ENCODE results near the gene ABCA7. TPM values are rescaled to one million over a fixed set of nuclear protein-coding genes. Genes with fewer than 3 reads are reported as not detected.
A peak's percentile ranks its signal among the peaks of the same experiment; 100 is the strongest.

The ABCA7 gene
- total RNA-seq, 1 donor from 2014 or later, result 51.0 TPM

DNA sequence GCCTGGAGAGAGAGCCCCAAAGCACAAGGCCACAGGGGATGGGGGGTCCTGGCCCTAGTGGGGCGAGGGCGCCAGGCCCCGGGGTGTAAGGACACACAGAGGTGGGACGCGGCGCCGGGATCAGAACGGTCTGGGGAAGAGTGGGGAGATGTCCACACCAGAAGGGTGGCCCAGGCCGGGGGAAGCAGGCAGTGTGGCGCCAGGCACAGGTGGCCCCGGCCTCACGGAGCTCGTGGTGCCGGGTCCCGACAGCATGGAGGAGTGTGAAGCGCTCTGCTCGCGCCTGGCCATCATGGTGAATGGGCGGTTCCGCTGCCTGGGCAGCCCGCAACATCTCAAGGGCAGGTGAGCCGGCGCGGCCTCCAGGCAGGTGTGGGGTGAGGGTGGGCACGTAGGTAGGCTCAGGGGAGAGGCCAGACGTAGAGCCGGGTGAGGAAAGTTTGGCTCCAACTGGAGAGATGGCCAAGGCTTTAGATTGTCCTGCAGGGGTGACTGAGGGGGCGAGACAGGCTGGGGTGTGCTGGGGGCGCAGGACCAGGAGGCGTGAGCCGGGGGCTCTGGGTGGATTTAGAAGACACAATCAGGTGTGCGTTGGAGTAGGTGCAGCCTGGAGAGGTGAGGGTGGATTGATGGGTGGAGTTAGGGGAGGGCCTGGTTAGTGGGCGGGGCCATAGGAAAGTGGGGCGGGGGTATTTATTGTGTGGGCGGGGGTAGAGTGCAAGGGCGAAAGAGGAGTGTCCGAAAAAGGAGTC lies 24.2 kb downstream of the ABCA7 start:
- no peak for DNase-seq
- Histone ChIP-seq H3K4me1 (peaks cover 40% of the 10 kb centered on the region), H3K27ac (peak overlapping the region; percentile 79), H3K4me3 (no peak overlapping the region), H3K36me3 (no peaks in the 10 kb centered on the region), H3K27me3 (no peaks in the 10 kb centered on the region), H3K9me3 (no peaks in the 10 kb centered on the region)
- peak; percentile 6 for ATAC-seq
- intact Hi-C loops (cut with DNase I), result no loop called here
- TF ChIP-seq, protein P1, sequence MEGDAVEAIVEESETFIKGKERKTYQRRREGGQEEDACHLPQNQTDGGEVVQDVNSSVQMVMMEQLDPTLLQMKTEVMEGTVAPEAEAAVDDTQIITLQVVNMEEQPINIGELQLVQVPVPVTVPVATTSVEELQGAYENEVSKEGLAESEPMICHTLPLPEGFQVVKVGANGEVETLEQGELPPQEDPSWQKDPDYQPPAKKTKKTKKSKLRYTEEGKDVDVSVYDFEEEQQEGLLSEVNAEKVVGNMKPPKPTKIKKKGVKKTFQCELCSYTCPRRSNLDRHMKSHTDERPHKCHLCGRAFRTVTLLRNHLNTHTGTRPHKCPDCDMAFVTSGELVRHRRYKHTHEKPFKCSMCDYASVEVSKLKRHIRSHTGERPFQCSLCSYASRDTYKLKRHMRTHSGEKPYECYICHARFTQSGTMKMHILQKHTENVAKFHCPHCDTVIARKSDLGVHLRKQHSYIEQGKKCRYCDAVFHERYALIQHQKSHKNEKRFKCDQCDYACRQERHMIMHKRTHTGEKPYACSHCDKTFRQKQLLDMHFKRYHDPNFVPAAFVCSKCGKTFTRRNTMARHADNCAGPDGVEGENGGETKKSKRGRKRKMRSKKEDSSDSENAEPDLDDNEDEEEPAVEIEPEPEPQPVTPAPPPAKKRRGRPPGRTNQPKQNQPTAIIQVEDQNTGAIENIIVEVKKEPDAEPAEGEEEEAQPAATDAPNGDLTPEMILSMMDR (IDR thresholded peaks at IDR 0.05), result no peak

DNA sequence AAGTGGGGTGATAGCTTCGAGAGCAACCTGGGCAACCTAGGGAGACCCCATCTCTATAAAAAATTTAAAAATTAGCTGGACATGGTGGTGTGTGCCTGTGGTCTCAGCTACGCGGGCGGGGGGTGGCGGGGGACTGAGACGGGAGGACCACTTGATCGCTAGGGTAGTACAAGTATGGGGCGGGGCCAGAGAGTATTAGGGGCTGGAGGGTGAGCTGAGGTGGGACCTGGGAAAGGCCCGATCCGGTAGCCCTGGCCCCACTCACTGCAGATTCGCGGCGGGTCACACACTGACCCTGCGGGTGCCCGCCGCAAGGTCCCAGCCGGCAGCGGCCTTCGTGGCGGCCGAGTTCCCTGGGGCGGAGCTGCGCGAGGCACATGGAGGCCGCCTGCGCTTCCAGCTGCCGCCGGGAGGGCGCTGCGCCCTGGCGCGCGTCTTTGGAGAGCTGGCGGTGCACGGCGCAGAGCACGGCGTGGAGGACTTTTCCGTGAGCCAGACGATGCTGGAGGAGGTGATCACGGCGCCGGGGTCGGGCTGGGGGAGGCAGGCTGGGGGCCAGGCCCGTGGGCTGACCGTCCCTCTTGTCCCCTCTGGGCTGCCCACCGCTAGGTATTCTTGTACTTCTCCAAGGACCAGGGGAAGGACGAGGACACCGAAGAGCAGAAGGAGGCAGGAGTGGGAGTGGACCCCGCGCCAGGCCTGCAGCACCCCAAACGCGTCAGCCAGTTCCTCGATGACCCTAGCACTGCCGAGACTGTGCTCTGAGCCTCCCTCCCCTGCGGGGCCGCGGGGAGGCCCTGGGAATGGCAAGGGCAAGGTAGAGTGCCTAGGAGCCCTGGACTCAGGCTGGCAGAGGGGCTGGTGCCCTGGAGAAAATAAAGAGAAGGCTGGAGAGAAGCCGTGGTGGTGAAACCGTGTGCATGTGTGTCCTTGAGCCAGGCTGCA lies 25.0 kb downstream of the ABCA7 start:
- Histone ChIP-seq H3K27me3 (no peaks in the 10 kb centered on the region), H3K9me3 (no peaks in the 10 kb centered on the region), H3K36me3 (no peaks in the 10 kb centered on the region), H3K27ac (peak overlapping the region; percentile 79), H3K4me1 (peaks cover 49% of the 10 kb centered on the region), H3K4me3 (peak overlapping the region; percentile 29)
- TF ChIP-seq, protein P1 (IDR thresholded peaks at IDR 0.05), result peak; percentile 88
- intact Hi-C loops (cut with DNase I), result no loop called here
- DNase-seq, result peak; percentile 89
- ATAC-seq, result peak; percentile 67

GRCh38 chr19:1065606-1066109 lies 25.8 kb downstream of the ABCA7 start:
- Histone ChIP-seq H3K27ac (peak overlapping the region; percentile 79), H3K4me1 (peaks cover 52% of the 10 kb centered on the region), H3K27me3 (no peaks in the 10 kb centered on the region), H3K4me3 (peak overlapping the region; percentile 62), H3K36me3 (no peaks in the 10 kb centered on the region), H3K9me3 (no peaks in the 10 kb centered on the region)
- ATAC-seq, result peak; percentile 62
- TF ChIP-seq, protein P1 (IDR thresholded peaks at IDR 0.05), result no peak
- intact Hi-C loops (cut with DNase I), result no loop called here
- DNase-seq, result no peak

- intact Hi-C loops (cut with DNase I), result no loop called here
- Histone ChIP-seq H3K9me3 (no peaks in the 10 kb centered on the region), H3K27ac (peak overlapping the region; percentile 79), H3K4me3 (peak overlapping the region; percentile 62), H3K36me3 (no peaks in the 10 kb centered on the region), H3K4me1 (peaks cover 54% of the 10 kb centered on the region), H3K27me3 (no peaks in the 10 kb centered on the region)
- ATAC-seq (peak; percentile 1), DNase-seq (no peak)
- TF ChIP-seq, protein P1 (IDR thresholded peaks at IDR 0.05), result no peak
Measured at GRCh38 chr19:1066251-1066747, 26.4 kb downstream of the ABCA7 start.

GRCh38 chr19:1066748-1067340 lies 26.9 kb downstream of the ABCA7 start, which contains the start of gene ARHGAP45:
ARHGAP45 (plus strand) TSS chr19:1067167; CDS start chr19:1067406, 239 bp downstream.
- Histone ChIP-seq H3K27ac (peak within 1 kb of the TSS; percentile 79), H3K4me3 (peak within 1 kb of the TSS; percentile 62), H3K4me1 (peaks cover 54% of the 10 kb centered on the region), H3K9me3 (no peaks in the 10 kb centered on the region), H3K27me3 (no peaks in the 10 kb centered on the region), H3K36me3 (no peaks in the 10 kb centered on the region)
- peak; percentile 8 for ATAC-seq
- intact Hi-C loops (cut with DNase I), result no loop called here
- TF ChIP-seq, protein P1 (IDR thresholded peaks at IDR 0.05), result no peak
- peak; percentile 85 for DNase-seq
